A673 (cell line): ENCODE data around the gene ST6GALNAC5. TPM values are rescaled to one million over a fixed set of nuclear protein-coding genes. Genes with fewer than 3 reads are reported as not detected.

Experiments
- BruUV-seq: library from RNA; stranded (reverse); fragments of 400-500 nt; replicated peaks from 2 replicates; lab custom pipeline; 2021; lab: Mats Ljungman, UMichigan
- CTCF ChIA-PET: fragments of 300-600 bp; sonication (Branson Sonifier 250); formaldehyde crosslinking; loops from one replicate; lab custom pipeline; 2022; ENCODE audit warnings: antibody characterized with exemption; lab: Charles Lee
- POLR2A ChIA-PET: fragments of 300-600 bp; sonication (Branson Sonifier 250); formaldehyde crosslinking; loops from one replicate; lab custom pipeline; 2022; ENCODE audit warnings: antibody characterized with exemption; ENCODE audit not compliant: low non-redundant PET; lab: Charles Lee
- DNase-seq: peaks from one replicate; pipeline ENCODE4 v3.0.0-alpha.2; 2015; ENCODE audit warnings: low spot score
- H3K27ac ChIP-seq: fragments of 200-600 bp; sonication (generic); 2 replicates; pipeline ENCODE4 v1.5.1; 2016; ENCODE audit warnings: mixed run types, low read depth, mild to moderate bottlenecking, mixed read lengths, antibody characterized with exemption, low read length; ENCODE audit not compliant: poor library complexity, severe bottlenecking
- H3K27me3 ChIP-seq: fragments of 200-600 bp; sonication (generic); replicated peaks from 2 replicates; pipeline ENCODE4 v1.6.1; 2017; ENCODE audit warnings: mixed run types, low read depth, mild to moderate bottlenecking, mixed read lengths, antibody characterized with exemption, low read length; ENCODE audit not compliant: insufficient read depth, poor library complexity
- H3K36me3 ChIP-seq: fragments of 200-600 bp; sonication (generic); 2 replicates; pipeline ENCODE4 v1.6.1; 2016; ENCODE audit warnings: mixed run types, mild to moderate bottlenecking, mixed read lengths, antibody characterized with exemption, low read length; ENCODE audit not compliant: insufficient read depth, poor library complexity, severe bottlenecking
- H3K4me1 ChIP-seq: fragments of 200-600 bp; sonication (generic); 2 replicates; pipeline ENCODE4 v1.6.1; 2017; ENCODE audit warnings: mixed run types, mild to moderate bottlenecking, mixed read lengths, antibody characterized with exemption, low read length; ENCODE audit not compliant: insufficient read depth, poor library complexity, severe bottlenecking
- H3K4me3 ChIP-seq: fragments of 200-600 bp; sonication (generic); 2 replicates; pipeline ENCODE4 v1.5.1; 2016; ENCODE audit warnings: low read depth, mixed run types, mild to moderate bottlenecking, mixed read lengths, low read length; ENCODE audit not compliant: poor library complexity, severe bottlenecking
- H3K9me3 ChIP-seq: fragments of 200-600 bp; sonication (generic); 2 replicates; pipeline ENCODE4 v1.6.1; 2016; ENCODE audit warnings: mixed run types, low read depth, mild to moderate bottlenecking, mixed read lengths, antibody characterized with exemption, low read length; ENCODE audit not compliant: poor library complexity, severe bottlenecking
- EZH2 ChIP-seq: fragments of 200-600 bp; sonication (generic); IDR thresholded peaks from 2 replicates; pipeline ENCODE4 v1.6.1; 2017; ENCODE audit warnings: borderline replicate concordance, low read depth, mild to moderate bottlenecking, mixed read lengths, antibody characterized with exemption, low read length; ENCODE audit not compliant: poor library complexity, severe bottlenecking
- intact Hi-C: fragments of 100-400 bp; cut with micrococcal nuclease; formaldehyde crosslinking; loops from one replicate; pipeline ENCODE4 v1.10.0; 2022; ENCODE audit not compliant: unreplicated experiment
- total RNA-seq: library from RNA; stranded (reverse); gene quantifications from 2 replicates; pipeline ENCODE4 v1.2.3, GENCODE V29; 2021
- TF ChIP-seq, protein P1 (sequence below): fragments of 300-800, 200-600 bp; sonication (generic); conservative IDR thresholded peaks from 2 replicates; pipeline ENCODE4 v1.5.1; 2017; ENCODE audit warnings: low read depth, mild to moderate bottlenecking, antibody characterized with exemption, low read length, moderate library complexity, mixed read lengths

The ST6GALNAC5 gene
- total RNA-seq, 1 experiment from 2014 or later = not detected

DNA sequence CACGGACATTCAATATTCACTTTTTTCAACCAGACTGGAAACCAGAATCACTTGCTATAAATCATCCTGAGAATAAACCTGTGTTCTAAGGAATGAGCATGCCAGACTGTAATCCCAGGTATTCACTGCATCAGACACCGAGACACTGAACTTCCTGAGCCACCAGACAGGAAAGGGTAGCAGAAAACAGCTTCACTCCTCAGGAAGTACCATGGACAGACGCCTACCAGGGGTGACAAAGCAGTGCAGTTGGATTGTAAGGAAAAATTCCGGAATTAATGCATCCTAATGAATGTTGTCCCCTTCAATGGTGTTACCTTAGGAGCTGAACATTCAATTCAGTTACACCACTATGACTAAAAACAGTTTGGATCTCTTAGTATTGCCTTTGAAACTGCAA lies 195.8 kb downstream of the ST6GALNAC5 start:
- no peak overlapping the region for H3K27ac ChIP-seq
- H3K4me1 ChIP-seq = no peaks in the 10 kb centered on the region
- POLR2A ChIA-PET = no interaction called here
- DNase-seq = peak; percentile 3
- no peaks in the 10 kb centered on the region for H3K9me3 ChIP-seq
- intact Hi-C loops = no loop called here
- H3K27me3 ChIP-seq = peaks cover 11% of the 10 kb centered on the region
- H3K4me3 ChIP-seq = no peak overlapping the region
- CTCF ChIA-PET = no interaction called here
- no TSS peak for BruUV-seq
- H3K36me3 ChIP-seq = no peaks in the 10 kb centered on the region
- TF ChIP-seq, protein P1, sequence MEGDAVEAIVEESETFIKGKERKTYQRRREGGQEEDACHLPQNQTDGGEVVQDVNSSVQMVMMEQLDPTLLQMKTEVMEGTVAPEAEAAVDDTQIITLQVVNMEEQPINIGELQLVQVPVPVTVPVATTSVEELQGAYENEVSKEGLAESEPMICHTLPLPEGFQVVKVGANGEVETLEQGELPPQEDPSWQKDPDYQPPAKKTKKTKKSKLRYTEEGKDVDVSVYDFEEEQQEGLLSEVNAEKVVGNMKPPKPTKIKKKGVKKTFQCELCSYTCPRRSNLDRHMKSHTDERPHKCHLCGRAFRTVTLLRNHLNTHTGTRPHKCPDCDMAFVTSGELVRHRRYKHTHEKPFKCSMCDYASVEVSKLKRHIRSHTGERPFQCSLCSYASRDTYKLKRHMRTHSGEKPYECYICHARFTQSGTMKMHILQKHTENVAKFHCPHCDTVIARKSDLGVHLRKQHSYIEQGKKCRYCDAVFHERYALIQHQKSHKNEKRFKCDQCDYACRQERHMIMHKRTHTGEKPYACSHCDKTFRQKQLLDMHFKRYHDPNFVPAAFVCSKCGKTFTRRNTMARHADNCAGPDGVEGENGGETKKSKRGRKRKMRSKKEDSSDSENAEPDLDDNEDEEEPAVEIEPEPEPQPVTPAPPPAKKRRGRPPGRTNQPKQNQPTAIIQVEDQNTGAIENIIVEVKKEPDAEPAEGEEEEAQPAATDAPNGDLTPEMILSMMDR = no peak
- TF ChIP-seq EZH2 = no peak

DNA sequence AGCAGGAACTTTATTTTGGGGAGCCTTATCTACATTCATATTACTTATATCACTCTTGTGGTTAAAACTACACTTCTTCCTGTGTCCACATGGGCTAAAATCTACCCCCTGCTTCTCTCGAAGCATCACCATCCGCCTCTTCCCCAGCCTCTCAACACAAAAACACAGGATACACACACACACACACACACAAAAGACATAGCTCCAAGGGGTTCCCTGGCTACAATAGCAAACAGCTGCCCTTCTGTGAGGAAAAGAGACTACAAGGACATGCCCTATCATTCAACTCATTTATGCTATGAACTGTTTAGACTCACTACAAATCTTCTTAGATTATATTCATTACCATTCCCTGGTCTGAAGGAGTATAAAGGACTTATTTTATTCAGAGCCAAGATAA lies 197.0 kb downstream of the ST6GALNAC5 start:
- CTCF ChIA-PET = no interaction called here
- intact Hi-C loops = no loop called here
- TF ChIP-seq, protein P1 = no peak
- no peak for TF ChIP-seq EZH2

DNA sequence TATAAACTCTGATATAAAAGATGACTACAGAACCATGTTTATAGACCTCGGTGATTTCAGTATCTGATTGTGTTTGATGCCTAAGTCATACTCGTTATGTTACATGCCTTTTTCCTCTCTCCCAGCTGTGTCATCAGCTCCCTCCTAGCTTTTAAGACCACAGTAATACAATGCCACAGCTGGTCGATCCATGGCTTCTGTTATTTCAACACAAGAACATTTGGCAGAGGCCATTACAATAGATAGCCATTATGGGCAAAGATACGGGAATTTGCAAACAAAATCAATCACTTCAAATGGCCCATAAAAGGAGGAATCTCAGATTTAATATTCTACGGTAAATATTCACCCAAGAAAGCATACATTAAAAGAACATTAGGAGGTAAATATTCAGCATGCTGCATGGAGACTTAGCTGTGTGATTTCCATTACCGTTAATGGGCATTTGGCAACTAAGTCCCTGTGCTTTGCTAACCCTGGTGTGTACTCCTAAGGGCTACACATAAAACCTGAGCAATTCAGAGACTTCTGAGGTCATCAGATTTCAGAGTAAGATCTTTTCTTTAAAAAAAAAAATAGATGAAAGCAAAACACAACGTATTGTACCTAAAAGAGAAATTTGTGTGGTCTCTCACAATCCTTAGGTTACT lies 198.5 kb downstream of the ST6GALNAC5 start:
- POLR2A ChIA-PET = no interaction called here
- no peaks in the 10 kb centered on the region for H3K27me3 ChIP-seq

More for the DNA sequence above, 197.0 kb downstream of the ST6GALNAC5 start:
- Histone ChIP-seq H3K36me3 (no peaks in the 10 kb centered on the region), H3K4me3 (no peak overlapping the region), H3K4me1 (no peaks in the 10 kb centered on the region), H3K27me3 (peaks cover 11% of the 10 kb centered on the region), H3K9me3 (no peaks in the 10 kb centered on the region), H3K27ac (no peak overlapping the region)
- POLR2A ChIA-PET = no interaction called here
- no peak for DNase-seq
- no TSS peak for BruUV-seq

More for the DNA sequence above, 198.5 kb downstream of the ST6GALNAC5 start:
- Histone ChIP-seq H3K9me3 (no peaks in the 10 kb centered on the region), H3K36me3 (no peaks in the 10 kb centered on the region), H3K27ac (no peak overlapping the region), H3K4me1 (no peaks in the 10 kb centered on the region), H3K4me3 (no peak overlapping the region)
- no peak for DNase-seq
- intact Hi-C loops = no loop called here
- TF ChIP-seq, protein P1 = no peak
- TF ChIP-seq EZH2 = no peak
- BruUV-seq = no TSS peak
- CTCF ChIA-PET = no interaction called here
